Glutamatergic neuron (in vitro differentiated cells): ENCODE measurements around the gene PALD1. TPM values are rescaled to one million over a fixed set of nuclear protein-coding genes. Genes with fewer than 3 reads are reported as not detected.
"Not testable (repeated sequence)": the region's sequence is repeated elsewhere in the genome, so short reads cannot be mapped to it uniquely, and the experiment has no call there.

ENCODE experiments used
- DNase-seq: peaks from one replicate; pipeline ENCODE4 v3.0.0; 2022
- H3K27ac Mint-ChIP-seq: one replicate; pipeline ENCODE4 v1.8.0; 2020; ENCODE audit warnings: mild to moderate bottlenecking, mixed read lengths, inconsistent platforms; ENCODE audit not compliant: unreplicated experiment
- H3K27me3 Mint-ChIP-seq: one replicate; pipeline ENCODE4 v1.8.0; 2020; ENCODE audit warnings: mild to moderate bottlenecking, moderate library complexity, mixed read lengths, inconsistent platforms; ENCODE audit not compliant: unreplicated experiment
- H3K36me3 Mint-ChIP-seq: one replicate; pipeline ENCODE4 v1.8.0; 2020; ENCODE audit warnings: mild to moderate bottlenecking, mixed read lengths, inconsistent platforms; ENCODE audit not compliant: unreplicated experiment
- H3K4me1 Mint-ChIP-seq: one replicate; pipeline ENCODE4 v1.8.0; 2020; ENCODE audit warnings: mild to moderate bottlenecking, low read depth, mixed read lengths, inconsistent platforms; ENCODE audit not compliant: unreplicated experiment
- H3K4me3 Mint-ChIP-seq: one replicate; pipeline ENCODE4 v1.8.0; 2020; ENCODE audit warnings: mild to moderate bottlenecking, mixed read lengths, inconsistent platforms; ENCODE audit not compliant: unreplicated experiment
- H3K9me3 Mint-ChIP-seq: one replicate; pipeline ENCODE4 v1.8.0; 2020; ENCODE audit warnings: mild to moderate bottlenecking, moderate library complexity, mixed read lengths, inconsistent platforms; ENCODE audit not compliant: unreplicated experiment
- CTCF ChIP-seq: fragments of 200-600 bp; sonication (generic); IDR thresholded peaks from one replicate; pipeline ENCODE4 v1.5.0; 2021; ENCODE audit not compliant: partially characterized antibody, unreplicated experiment
- total RNA-seq: library from RNA; stranded (reverse); fragmentation: NEBNext Ultra II Directional; extraction: Animal tissue kit (Norgen Biotek cat#: 25700); gene quantifications from one replicate; pipeline ENCODE4 v1.2.1, GENCODE V29; 2021; ENCODE audit not compliant: unreplicated experiment

The PALD1 gene
- total RNA-seq, 1 donor from 2014 or later = 15.5 TPM

- no peak overlapping the region for H3K4me3 Mint-ChIP-seq
- TF ChIP-seq CTCF = no peak
- H3K27me3 Mint-ChIP-seq = no peaks in the 10 kb centered on the region
- DNase-seq = no peak
- no peaks in the 10 kb centered on the region for H3K4me1 Mint-ChIP-seq
- no peaks in the 10 kb centered on the region for H3K36me3 Mint-ChIP-seq
- H3K9me3 Mint-ChIP-seq = no peaks in the 10 kb centered on the region
- no peak overlapping the region for H3K27ac Mint-ChIP-seq
Measured at GRCh38 chr10:70613941-70614340, 135.4 kb downstream of the PALD1 start.

GRCh38 chr10:70614364-70614763 lies 135.8 kb downstream of the PALD1 start:
- not testable (repeated sequence) for DNase-seq, H3K4me1 Mint-ChIP-seq, H3K27me3 Mint-ChIP-seq, H3K9me3 Mint-ChIP-seq, H3K4me3 Mint-ChIP-seq, H3K36me3 Mint-ChIP-seq, H3K27ac Mint-ChIP-seq

- Mint-ChIP-seq H3K4me3 (no peak overlapping the region), H3K9me3 (peaks cover 2% of the 10 kb centered on the region), H3K36me3 (peaks cover 6% of the 10 kb centered on the region), H3K27ac (no peak overlapping the region), H3K27me3 (peaks cover under 1% of the 10 kb centered on the region), H3K4me1 (no peaks in the 10 kb centered on the region)
- DNase-seq = no peak
- TF ChIP-seq CTCF = no peak
Measured at GRCh38 chr10:70615211-70615610, 136.6 kb downstream of the PALD1 start.

GRCh38 chr10:70615784-70616522 lies 137.4 kb downstream of the PALD1 start:
- TF ChIP-seq CTCF = no peak
- H3K36me3 Mint-ChIP-seq = peaks cover 13% of the 10 kb centered on the region
- H3K4me3 Mint-ChIP-seq = no peak overlapping the region
- H3K9me3 Mint-ChIP-seq = peaks cover 2% of the 10 kb centered on the region
- H3K27me3 Mint-ChIP-seq = peaks cover 1% of the 10 kb centered on the region
- H3K27ac Mint-ChIP-seq = no peak overlapping the region
- DNase-seq = no peak
- H3K4me1 Mint-ChIP-seq = no peaks in the 10 kb centered on the region

- no peak for DNase-seq
- no peak for TF ChIP-seq CTCF
- H3K4me3 Mint-ChIP-seq = no peak overlapping the region
- H3K36me3 Mint-ChIP-seq = peaks cover 13% of the 10 kb centered on the region
- H3K27me3 Mint-ChIP-seq = peaks cover 1% of the 10 kb centered on the region
- no peak overlapping the region for H3K27ac Mint-ChIP-seq
- H3K9me3 Mint-ChIP-seq = peaks cover 2% of the 10 kb centered on the region
- no peaks in the 10 kb centered on the region for H3K4me1 Mint-ChIP-seq
Measured at GRCh38 chr10:70616761-70617160, 138.2 kb downstream of the PALD1 start.

Other genes starting within 250 kb of the PALD1 start
- 82.4 TPM for gene PPA1, start 245.3 kb upstream of the PALD1 start, total RNA-seq
- not detected for gene NPFFR1, start 194.8 kb upstream of the PALD1 start, total RNA-seq
- 24.0 TPM for gene LRRC20, start 96.1 kb upstream of the PALD1 start, total RNA-seq
- gene EIF4EBP2, start 74.6 kb upstream of the PALD1 start, total RNA-seq = 130 TPM
- gene NODAL, start 37.1 kb upstream of the PALD1 start, total RNA-seq = not detected
- 2.6 TPM for gene PRF1, start 124.0 kb downstream of the PALD1 start, total RNA-seq
- gene ADAMTS14, start 193.7 kb downstream of the PALD1 start, total RNA-seq = 29.8 TPM